IPS DF 6.9 (cell line): ENCODE data around the gene POMZP3.
"Not testable (repeated sequence)": the region's sequence is repeated elsewhere in the genome, so short reads cannot be mapped to it uniquely, and the experiment has no call there.

Experiments used
- DNase-seq: peaks from one replicate; pipeline ENCODE4 v3.0.0-alpha.2; 2013; ENCODE audit warnings: low read depth, low spot score
- H3K27ac ChIP-seq: one replicate; pipeline ENCODE4 v1.5.1; 2013; ENCODE audit warnings: low read length, control low read depth
- H3K27me3 ChIP-seq: 2 replicates; pipeline ENCODE4 v1.6.1; 2013; ENCODE audit warnings: mild to moderate bottlenecking, low read length; ENCODE audit not compliant: control insufficient read depth, insufficient read depth
- H3K36me3 ChIP-seq: 2 replicates; pipeline ENCODE4 v1.6.1; 2013; ENCODE audit warnings: low read length; ENCODE audit not compliant: control insufficient read depth, insufficient read depth
- H3K4me1 ChIP-seq: 2 replicates; pipeline ENCODE4 v1.6.1; 2013; ENCODE audit warnings: low read length; ENCODE audit not compliant: control insufficient read depth, insufficient read depth
- H3K4me3 ChIP-seq: 2 replicates; pipeline ENCODE4 v1.5.1; 2013; ENCODE audit warnings: mild to moderate bottlenecking, low read length
- H3K9me3 ChIP-seq: 2 replicates; pipeline ENCODE4 v1.6.1; 2013; ENCODE audit warnings: low read length, inconsistent platforms; ENCODE audit not compliant: control insufficient read depth, insufficient read depth
- WGBS: extraction: QIAGEN DNeasy Blood & Tissue Kit; methylation state at CpG from one replicate; pipeline ENCODE4 v1.1.7; 2013; ENCODE audit warnings: mixed read lengths, missing lambda C conversion rate; ENCODE audit not compliant: insufficient read length, insufficient coverage; 5-methylcytosine and 5-hydroxymethylcytosine counted together

POMZP3 gene

GRCh38 chr7:76588586-76588985 is 38.5 kb downstream of the POMZP3 start:
- no CpG with 5 or more reads among the region's 1 CpG for WGBS
- H3K36me3 ChIP-seq, H3K27me3 ChIP-seq, DNase-seq, H3K4me3 ChIP-seq, H3K4me1 ChIP-seq, H3K9me3 ChIP-seq, H3K27ac ChIP-seq: not testable (repeated sequence)

- not testable (repeated sequence) for H3K36me3 ChIP-seq, H3K27ac ChIP-seq, H3K4me3 ChIP-seq, H3K4me1 ChIP-seq, DNase-seq, H3K27me3 ChIP-seq, H3K9me3 ChIP-seq
- WGBS, result no CpG with 5 or more reads among the region's 2 CpGs
These were observed 40.3 kb downstream of the POMZP3 start for GRCh38 chr7:76586585-76587315.

- not testable (repeated sequence) for DNase-seq, H3K36me3 ChIP-seq, H3K4me1 ChIP-seq, H3K9me3 ChIP-seq, H3K4me3 ChIP-seq, H3K27ac ChIP-seq, H3K27me3 ChIP-seq
- no CpG with 5 or more reads among the region's 5 CpGs for WGBS
These were observed 43.3 kb downstream of the POMZP3 start for GRCh38 chr7:76583636-76584281.

GRCh38 chr7:76582848-76583631 is 44.0 kb downstream of the POMZP3 start:
- H3K4me1 ChIP-seq, H3K4me3 ChIP-seq, H3K27me3 ChIP-seq, H3K27ac ChIP-seq, H3K36me3 ChIP-seq, H3K9me3 ChIP-seq, DNase-seq: not testable (repeated sequence)
- whole genome bisulfite sequencing, result no CpG with 5 or more reads among the region's 2 CpGs

GRCh38 chr7:76575919-76576655 is 51.0 kb downstream of the POMZP3 start:
- not testable (repeated sequence) for H3K9me3 ChIP-seq, H3K4me1 ChIP-seq, H3K27me3 ChIP-seq, H3K4me3 ChIP-seq, DNase-seq, H3K36me3 ChIP-seq, H3K27ac ChIP-seq
- WGBS, result no CpG with 5 or more reads among the region's 3 CpGs

GRCh38 chr7:76575431-76575830 is 51.6 kb downstream of the POMZP3 start:
- H3K27me3 ChIP-seq, DNase-seq, H3K4me1 ChIP-seq, H3K36me3 ChIP-seq, H3K4me3 ChIP-seq, H3K9me3 ChIP-seq, H3K27ac ChIP-seq: not testable (repeated sequence)
- WGBS, result no CpG with 5 or more reads among the region's 2 CpGs

GRCh38 chr7:76572296-76572695 is 54.8 kb downstream of the POMZP3 start:
- H3K9me3 ChIP-seq, H3K4me1 ChIP-seq, H3K36me3 ChIP-seq, H3K4me3 ChIP-seq, H3K27me3 ChIP-seq, DNase-seq, H3K27ac ChIP-seq: not testable (repeated sequence)
- WGBS, result no CpG with 5 or more reads among the region's 3 CpGs

GRCh38 chr7:76570324-76570775 is 56.7 kb downstream of the POMZP3 start:
- no CpG with 5 or more reads among the region's 4 CpGs for WGBS
- not testable (repeated sequence) for H3K27ac ChIP-seq, H3K4me1 ChIP-seq, H3K27me3 ChIP-seq, H3K9me3 ChIP-seq, H3K4me3 ChIP-seq, DNase-seq, H3K36me3 ChIP-seq

GRCh38 chr7:76568742-76569141 is 58.3 kb downstream of the POMZP3 start:
- H3K36me3 ChIP-seq, H3K27me3 ChIP-seq, H3K4me1 ChIP-seq, H3K9me3 ChIP-seq, DNase-seq, H3K4me3 ChIP-seq, H3K27ac ChIP-seq: not testable (repeated sequence)

GRCh38 chr7:76567753-76568152 is 59.3 kb downstream of the POMZP3 start:
- not testable (repeated sequence) for DNase-seq, H3K4me1 ChIP-seq, H3K9me3 ChIP-seq, H3K27me3 ChIP-seq, H3K27ac ChIP-seq, H3K4me3 ChIP-seq, H3K36me3 ChIP-seq
